G401.6 (cell line): Measurements from ENCODE around the gene TXLNB.

Experiments
- FAIRE-seq: peaks from 2 replicates; lab custom pipeline; 2012; peaks lifted over from hg19 to GRCh38; lab: Jason Lieb, UNC

TXLNB gene

GRCh38 chr6:139270249-139270648 is 21.5 kb downstream of the TXLNB start:
- FAIRE-seq = no peak

GRCh38 chr6:139265512-139266190 is 26.1 kb downstream of the TXLNB start:
- FAIRE-seq = no peak

- FAIRE-seq = no peak
Observed at GRCh38 chr6:139262519-139263300, 29.1 kb downstream of the TXLNB start.

- FAIRE-seq = no peak
Observed at GRCh38 chr6:139257821-139258398, 33.9 kb downstream of the TXLNB start.

GRCh38 chr6:139257291-139257690 is 34.5 kb downstream of the TXLNB start:
- no peak for FAIRE-seq

- no peak for FAIRE-seq
Observed at GRCh38 chr6:139256087-139256486, 35.7 kb downstream of the TXLNB start.

GRCh38 chr6:139254196-139254595 is 37.6 kb downstream of the TXLNB start:
- FAIRE-seq = no peak

GRCh38 chr6:139253656-139254055 is 38.1 kb downstream of the TXLNB start:
- no peak for FAIRE-seq

GRCh38 chr6:139251691-139252390 is 40.0 kb downstream of the TXLNB start:
- FAIRE-seq = no peak

- no peak for FAIRE-seq
Observed at GRCh38 chr6:139251045-139251690, 40.6 kb downstream of the TXLNB start.

GRCh38 chr6:139250296-139251044 is 41.3 kb downstream of the TXLNB start:
- peak; percentile 85 for FAIRE-seq

GRCh38 chr6:139249395-139249794 is 42.4 kb downstream of the TXLNB start:
- no peak for FAIRE-seq

- FAIRE-seq = no peak
Observed at GRCh38 chr6:139248911-139249310, 42.9 kb downstream of the TXLNB start.

GRCh38 chr6:139247618-139248017 is 44.2 kb downstream of the TXLNB start:
- no peak for FAIRE-seq

- no peak for FAIRE-seq
Observed at GRCh38 chr6:139243536-139243935, 48.3 kb downstream of the TXLNB start.

GRCh38 chr6:139242457-139243240 is 49.1 kb downstream of the TXLNB start:
- FAIRE-seq = no peak

GRCh38 chr6:139240161-139241010 is 51.4 kb downstream of the TXLNB start:
- FAIRE-seq = peak; percentile 57

- no peak for FAIRE-seq
Observed at GRCh38 chr6:139239064-139239463, 52.7 kb downstream of the TXLNB start.

GRCh38 chr6:139236105-139236504 is 55.7 kb downstream of the TXLNB start:
- FAIRE-seq = no peak

- no peak for FAIRE-seq
Observed at GRCh38 chr6:139235661-139236060, 56.1 kb downstream of the TXLNB start.
